ENCODE data around the gene HASPIN.

GRCh38 chr17:3772764-3773163 lies 49.1 kb downstream of the HASPIN start:
- TF ChIP-seq POLR2A (IDR thresholded peaks at IDR 0.05; ENCODE audit: low read depth, low read length) = no peak
- no peak for TF ChIP-seq POLR2AphosphoS5 (IDR thresholded peaks at IDR 0.05; ENCODE audit: low read depth, low read length)
- no peak for TF ChIP-seq TAF1 (IDR thresholded peaks at IDR 0.05; ENCODE audit: low read depth, low read length)
